Endothelial cell of umbilical vein (primary cell): Measurements from ENCODE around the gene CFHR3. TPM values are rescaled to one million over a fixed set of nuclear protein-coding genes. Genes with fewer than 3 reads are reported as not detected.

Experiments
- BruUV-seq: library from RNA; stranded (reverse); fragments of 400-500 nt; replicated peaks from 2 replicates; lab custom pipeline; 2021; lab: Mats Ljungman, UMichigan
- CTCF ChIA-PET: fragments of 300-600, 350-600 bp; sonication (Branson Sonifier 250); formaldehyde crosslinking; loops from one replicate; lab custom pipeline; 2021; ENCODE audit warnings: antibody characterized with exemption, inconsistent platforms; lab: Charles Lee
- POLR2A ChIA-PET: fragments of 300-600, 350-600 bp; sonication (Branson Sonifier 250); formaldehyde crosslinking; loops from one replicate; lab custom pipeline; 2021; ENCODE audit warnings: antibody characterized with exemption, inconsistent platforms; lab: Charles Lee
- DNase-seq: peaks from one replicate; pipeline ENCODE4 v3.0.0-alpha.2; 2011; ENCODE audit warnings: low read depth, low spot score
- FAIRE-seq: peaks from 2 replicates; lab custom pipeline; 2011; peaks lifted over from hg19 to GRCh38; lab: Jason Lieb, UNC
- H2AFZ ChIP-seq: 2 replicates; pipeline ENCODE4 v1.6.0; 2012; ENCODE audit warnings: low read depth, low read length, control low read depth, inconsistent platforms
- H3K27ac ChIP-seq: 2 replicates; pipeline ENCODE4 v1.5.1; 2011; ENCODE audit warnings: low read depth, mild to moderate bottlenecking, control low read depth, low read length, moderate library complexity; ENCODE audit not compliant: insufficient read depth
- H3K27me3 ChIP-seq, 2 experiments: 2 replicates each; pipeline versions ENCODE4 v1.6.0 to v1.6.1; 2011; ENCODE audit warnings: low read length in 2 of 2, mixed read lengths in 1 of 2; ENCODE audit not compliant: control insufficient read depth in 2 of 2, insufficient read depth in 2 of 2
- H3K36me3 ChIP-seq, 2 experiments: 2 replicates in 1 of 2; 3 replicates in 1 of 2; pipeline ENCODE4 v1.5.1; 2011; ENCODE audit warnings: low read length in 2 of 2, mild to moderate bottlenecking in 1 of 2, moderate library complexity in 1 of 2; ENCODE audit not compliant: control insufficient read depth in 2 of 2, insufficient read depth in 2 of 2; ENCODE audit errors: extremely low read depth in 1 of 2
- H3K4me1 ChIP-seq: 3 replicates; pipeline ENCODE4 v1.5.1; 2011; ENCODE audit warnings: mild to moderate bottlenecking, low read length; ENCODE audit not compliant: control insufficient read depth, insufficient read depth; ENCODE audit errors: extremely low read depth
- H3K4me2 ChIP-seq: 2 replicates; pipeline ENCODE4 v1.6.1; 2011; ENCODE audit warnings: low read length, control low read depth, mixed read lengths; ENCODE audit not compliant: insufficient read depth
- H3K4me3 ChIP-seq, 3 experiments: fragments of 200-600 bp in 1 of 3; sonication (generic), shearing (Covaris generic) in 1 of 3; replicated peaks in 1 of 3; 2 replicates each; pipeline ENCODE4 v1.5.1; 2011 to 2016; ENCODE audit warnings: control low read depth in 3 of 3, low read length in 3 of 3, mild to moderate bottlenecking in 2 of 3, inconsistent platforms in 1 of 3, low read depth in 1 of 3, moderate library complexity in 1 of 3; ENCODE audit not compliant: insufficient read depth in 1 of 3
- H3K79me2 ChIP-seq: 2 replicates; pipeline ENCODE4 v1.6.0; 2012; ENCODE audit warnings: low read length, inconsistent platforms; ENCODE audit not compliant: control insufficient read depth, insufficient read depth
- H3K9ac ChIP-seq: replicated peaks from 2 replicates; pipeline ENCODE3; 2011; ENCODE audit warnings: low read length, control low read depth; ENCODE audit not compliant: insufficient read depth; ENCODE audit errors: extremely low read depth
- H3K9me1 ChIP-seq: replicated peaks from 3 replicates; pipeline ENCODE4 v1.6.0; 2011; ENCODE audit warnings: mild to moderate bottlenecking, low read length; ENCODE audit not compliant: control insufficient read depth, insufficient read depth; ENCODE audit errors: extremely low read depth
- H3K9me3 ChIP-seq: replicated peaks from 2 replicates; pipeline ENCODE4 v1.5.1; 2012; ENCODE audit warnings: low read length, inconsistent platforms; ENCODE audit not compliant: control insufficient read depth, insufficient read depth
- H4K20me1 ChIP-seq: replicated peaks from 2 replicates; pipeline ENCODE3; 2011; ENCODE audit warnings: mild to moderate bottlenecking, low read length; ENCODE audit not compliant: control insufficient read depth, insufficient read depth; ENCODE audit errors: extremely low read depth
- CTCF ChIP-seq, 2 donors: IDR thresholded peaks; 1 replicate in 1 of 2; 2 replicates in 1 of 2; pipeline ENCODE4 v1.5.1; 2011; ENCODE audit warnings: low read length in 2 of 2, mild to moderate bottlenecking in 2 of 2, moderate library complexity in 2 of 2, control low read depth in 1 of 2, inconsistent platforms in 1 of 2, low read depth in 1 of 2; ENCODE audit not compliant: insufficient read depth in 1 of 2; ENCODE audit errors: extremely low read depth in 1 of 2
- EZH2 ChIP-seq: IDR thresholded peaks from 2 replicates; pipeline ENCODE4 v1.6.1; 2012; ENCODE audit warnings: borderline replicate concordance, low read depth, mild to moderate bottlenecking, moderate library complexity, low read length, inconsistent platforms; ENCODE audit not compliant: severe bottlenecking
- FOS ChIP-seq: IDR thresholded peaks from 2 replicates; pipeline ENCODE4 v1.6.1; 2011; ENCODE audit warnings: mild to moderate bottlenecking, low read length, moderate library complexity, borderline replicate concordance; ENCODE audit not compliant: insufficient read depth
- GATA2 ChIP-seq: IDR thresholded peaks from 2 replicates; pipeline ENCODE4 v1.7.0; 2011; ENCODE audit warnings: low read depth, mild to moderate bottlenecking, moderate library complexity, mixed read lengths, low read length; ENCODE audit not compliant: insufficient read length, insufficient read depth
- JUN ChIP-seq: IDR thresholded peaks from 2 replicates; pipeline ENCODE4 v1.6.1; 2011; ENCODE audit warnings: borderline replicate concordance, low read depth; ENCODE audit not compliant: insufficient read length, insufficient read depth
- MAX ChIP-seq: IDR thresholded peaks from 2 replicates; pipeline ENCODE4 v1.6.1; 2011; ENCODE audit not compliant: insufficient read depth, insufficient read length
- MYC ChIP-seq: IDR thresholded peaks from one replicate; pipeline ENCODE4 v1.6.1; 2011; ENCODE audit warnings: mild to moderate bottlenecking, low read depth, low read length
- POLR2A ChIP-seq: IDR thresholded peaks from 2 replicates; pipeline ENCODE4 v1.6.1; 2012; ENCODE audit warnings: low read depth, mild to moderate bottlenecking, control low read depth, low read length
- POLR2AphosphoS5 ChIP-seq: IDR thresholded peaks from 2 replicates; pipeline ENCODE4 v1.6.1; 2012; ENCODE audit warnings: low read depth, mild to moderate bottlenecking, control low read depth, low read length, moderate library complexity; ENCODE audit not compliant: insufficient read depth
- dilution Hi-C: fragments of 300-500 bp; cut with MboI; formaldehyde crosslinking; loops from one replicate; pipeline ENCODE4 v1.15.0; 2019; ENCODE audit warnings: low sequenced_read_pairs; ENCODE audit not compliant: extremely low pct_ligation_motif_present
- intact Hi-C: fragments of 100-400 bp; cut with micrococcal nuclease; formaldehyde crosslinking; loops from one replicate; pipeline ENCODE4 v1.10.0; 2022
- polyA plus RNA-seq, 4 experiments: library from polyadenylated mRNA; depleted of rRNA in 3 of 4; stranded (reverse) in 3 of 4; unstranded in 1 of 4; fragments of >200 nt; gene quantifications; 2 replicates each; pipeline versions ENCODE4 v1.2.1 to v1.2.3, GENCODE V29; 2011 to 2012; ENCODE audit warnings: missing spikeins in 1 of 4
- total RNA-seq: library from RNA; stranded (reverse); gene quantifications from 2 replicates; pipeline ENCODE4 v1.2.3, GENCODE V29; 2021

The CFHR3 gene
- total and polyA plus RNA-seq, 2 donors (not counting 3 experiments of a cell fraction or from before 2014, with no cell fraction given), result not detected

GRCh38 chr1:196733091-196733970 lies 41.3 kb upstream of the CFHR3 start:
- intact Hi-C loops, result no loop called here
- TF ChIP-seq MAX, result no peak
- no peak for TF ChIP-seq POLR2A
- no peak for TF ChIP-seq GATA2
- no peak for TF ChIP-seq FOS
- no peak for TF ChIP-seq POLR2AphosphoS5
- TF ChIP-seq MYC, result no peak
- TF ChIP-seq JUN, result no peak
- TF ChIP-seq EZH2, result no peak
- TF ChIP-seq CTCF (IDR thresholded peaks at IDR 0.05; ENCODE audit: extremely low read depth in 1 of 2, insufficient read depth in 1 of 2, low read depth in 1 of 2, low read length in 2 of 2), result no peak
- POLR2A ChIA-PET, result no interaction called here

More at GRCh38 chr1:196733091-196733970, 41.3 kb upstream of the CFHR3 start:
- Histone ChIP-seq H3K9ac (no peak overlapping the region), H3K79me2 (no peaks in the 10 kb centered on the region), H4K20me1 (no peaks in the 10 kb centered on the region), H3K4me2 (no peak overlapping the region), H3K9me1 (no peaks in the 10 kb centered on the region), H3K9me3 (no peaks in the 10 kb centered on the region), H2AFZ (no peak overlapping the region), H3K27me3 (no peaks in the 10 kb centered on the region), H3K4me1 (no peaks in the 10 kb centered on the region), H3K4me3 (no peak overlapping the region), H3K27ac (no peak overlapping the region), H3K36me3 (no peaks in the 10 kb centered on the region)
- dilution Hi-C loops, result no loop called here
- FAIRE-seq (no peak), DNase-seq (no peak)
- no TSS peak for BruUV-seq
- CTCF ChIA-PET, result interaction anchor here (1.1 to 1.3 kb wide), 2 partner anchors 10 to 18 kb away, joined by 3 read pairs; no protein-coding TSS in a partner anchor
